ENCODE measurements around the gene CCDC51.

Gene CCDC51

GRCh38 chr3:48388966-48389365 lies 51.0 kb downstream of the CCDC51 start:
- Histone ChIP-seq H3K27me3 (ENCODE audit: low read length) (no peaks in the 10 kb centered on the region), H3K9me2 (replicated peaks; ENCODE audit: insufficient read depth, low read length) (no peaks in the 10 kb centered on the region), H3K9me3 (ENCODE audit: insufficient read depth, low read length) (no peaks in the 10 kb centered on the region), H3K79me2 (ENCODE audit: insufficient read depth, low read length) (no peaks in the 10 kb centered on the region), H4K20me1 (ENCODE audit: low read depth, low read length) (no peaks in the 10 kb centered on the region), H3K36me3 (ENCODE audit: low read length) (no peaks in the 10 kb centered on the region), H3K4me2 (ENCODE audit: low read depth, low read length, poor library complexity, severe bottlenecking) (no peak overlapping the region), H3F3A (ENCODE audit: insufficient read depth) (no peaks in the 10 kb centered on the region), H3K27ac (ENCODE audit: low read depth, low read length) (no peak overlapping the region), H2AFZ (ENCODE audit: low read depth, low read length, severe bottlenecking) (no peak overlapping the region), H3K4me3 (ENCODE audit: insufficient read depth, low read length, poor library complexity, severe bottlenecking) (no peak overlapping the region), H3K9ac (ENCODE audit: low read length) (no peak overlapping the region)
- TF ChIP-seq EZH2phosphoT487 (conservative IDR thresholded peaks at IDR 0.05; ENCODE audit: low read length), result no peak
- no peak for TF ChIP-seq CTCF (IDR thresholded peaks at IDR 0.05; ENCODE audit: insufficient read depth, low read length, poor library complexity, severe bottlenecking)

- Histone ChIP-seq H3K9me3 (ENCODE audit: insufficient read depth, low read length) (no peaks in the 10 kb centered on the region), H3K4me2 (ENCODE audit: low read depth, low read length, poor library complexity, severe bottlenecking) (no peak overlapping the region)
Observed at GRCh38 chr3:48387634-48388033, 52.3 kb downstream of the CCDC51 start.

More at GRCh38 chr3:48387634-48388033, 52.3 kb downstream of the CCDC51 start:
- no peak overlapping the region for H3K9ac ChIP-seq (ENCODE audit: low read length)
- H3K9me2 ChIP-seq (replicated peaks; ENCODE audit: insufficient read depth, low read length), result no peaks in the 10 kb centered on the region
- no peaks in the 10 kb centered on the region for H3K36me3 ChIP-seq (ENCODE audit: low read length)
- no peaks in the 10 kb centered on the region for H3K27me3 ChIP-seq (ENCODE audit: low read length)
- no peaks in the 10 kb centered on the region for H3K79me2 ChIP-seq (ENCODE audit: insufficient read depth, low read length)
- no peak overlapping the region for H3K4me3 ChIP-seq (ENCODE audit: insufficient read depth, low read length, poor library complexity, severe bottlenecking)
- H4K20me1 ChIP-seq (ENCODE audit: low read depth, low read length), result no peaks in the 10 kb centered on the region
- H3K27ac ChIP-seq (ENCODE audit: low read depth, low read length), result no peak overlapping the region
- H2AFZ ChIP-seq (ENCODE audit: low read depth, low read length, severe bottlenecking), result no peak overlapping the region
- TF ChIP-seq CTCF (IDR thresholded peaks at IDR 0.05; ENCODE audit: insufficient read depth, low read length, poor library complexity, severe bottlenecking), result no peak
- TF ChIP-seq EZH2phosphoT487 (conservative IDR thresholded peaks at IDR 0.05; ENCODE audit: low read length), result no peak
- no peaks in the 10 kb centered on the region for H3F3A ChIP-seq (ENCODE audit: insufficient read depth)

Data from SU-DHL-6 (cell line).